NCI-H1436 treated with DMSO at 0.1 percent for 48 hours (cell line): ENCODE measurements around the gene CCDC138.

Source experiments
- DNase-seq: peaks from one replicate; lab custom pipeline; 2025; lab: John Stamatoyannopoulos, UW

The CCDC138 gene

DNA sequence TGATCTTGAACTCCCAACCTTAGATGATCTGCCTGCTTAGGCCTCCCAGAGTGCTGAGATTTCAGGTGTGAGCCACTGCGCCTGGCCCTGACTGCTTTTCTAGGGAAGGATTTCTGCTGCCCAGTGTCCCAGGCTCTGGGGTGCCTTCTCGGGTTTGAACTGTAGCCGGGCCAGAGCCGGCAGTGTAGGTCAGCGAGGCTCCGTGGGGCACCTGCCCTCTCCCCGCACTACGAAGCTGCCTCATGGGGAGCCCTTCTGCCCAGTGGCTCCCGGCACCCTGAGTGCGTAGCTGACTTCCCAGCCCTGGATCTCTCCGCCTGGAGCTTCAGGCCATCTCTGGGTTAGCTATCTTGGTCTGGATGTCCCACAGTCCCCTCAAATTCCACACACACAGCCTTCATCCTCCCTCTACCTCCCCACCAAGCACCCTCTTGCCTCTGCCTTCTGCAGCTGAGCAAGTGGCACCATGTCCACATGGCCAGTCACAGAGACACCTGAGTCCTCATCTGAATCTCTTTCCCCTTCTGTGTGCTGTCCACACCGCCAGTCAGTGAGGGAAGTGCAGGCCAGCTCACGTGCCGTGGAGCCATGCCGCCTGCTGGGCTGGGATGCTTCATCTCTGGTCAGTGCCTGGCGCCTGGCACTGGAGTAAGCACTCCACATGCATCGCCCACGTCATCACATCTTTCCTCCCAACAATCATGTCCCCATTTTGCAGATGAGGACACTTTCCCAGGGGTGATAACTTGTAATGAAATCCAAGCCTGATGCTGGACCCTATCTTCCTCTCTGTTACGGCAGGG lies 133.2 kb downstream of the CCDC138 start:
- no peak for DNase-seq

DNA sequence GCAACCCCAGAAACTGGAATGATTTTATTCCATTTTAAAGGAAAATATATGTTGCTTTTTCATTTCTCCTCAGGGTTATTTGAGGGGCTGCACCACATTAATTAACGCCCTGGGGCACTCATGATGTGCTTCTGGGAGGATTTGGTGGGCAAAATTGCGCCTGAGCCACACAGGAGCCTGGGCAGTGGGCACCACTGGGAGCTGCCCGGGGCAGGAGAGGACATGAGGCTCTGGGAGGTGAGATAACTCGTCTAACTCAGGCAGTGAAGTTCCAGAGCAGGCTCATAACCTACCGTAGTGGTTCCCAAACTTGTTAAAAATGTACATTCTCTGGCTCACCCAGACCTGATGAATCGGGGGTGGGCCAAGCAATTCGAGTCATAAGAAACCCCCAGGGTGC lies 134.1 kb downstream of the CCDC138 start:
- no peak for DNase-seq

DNA sequence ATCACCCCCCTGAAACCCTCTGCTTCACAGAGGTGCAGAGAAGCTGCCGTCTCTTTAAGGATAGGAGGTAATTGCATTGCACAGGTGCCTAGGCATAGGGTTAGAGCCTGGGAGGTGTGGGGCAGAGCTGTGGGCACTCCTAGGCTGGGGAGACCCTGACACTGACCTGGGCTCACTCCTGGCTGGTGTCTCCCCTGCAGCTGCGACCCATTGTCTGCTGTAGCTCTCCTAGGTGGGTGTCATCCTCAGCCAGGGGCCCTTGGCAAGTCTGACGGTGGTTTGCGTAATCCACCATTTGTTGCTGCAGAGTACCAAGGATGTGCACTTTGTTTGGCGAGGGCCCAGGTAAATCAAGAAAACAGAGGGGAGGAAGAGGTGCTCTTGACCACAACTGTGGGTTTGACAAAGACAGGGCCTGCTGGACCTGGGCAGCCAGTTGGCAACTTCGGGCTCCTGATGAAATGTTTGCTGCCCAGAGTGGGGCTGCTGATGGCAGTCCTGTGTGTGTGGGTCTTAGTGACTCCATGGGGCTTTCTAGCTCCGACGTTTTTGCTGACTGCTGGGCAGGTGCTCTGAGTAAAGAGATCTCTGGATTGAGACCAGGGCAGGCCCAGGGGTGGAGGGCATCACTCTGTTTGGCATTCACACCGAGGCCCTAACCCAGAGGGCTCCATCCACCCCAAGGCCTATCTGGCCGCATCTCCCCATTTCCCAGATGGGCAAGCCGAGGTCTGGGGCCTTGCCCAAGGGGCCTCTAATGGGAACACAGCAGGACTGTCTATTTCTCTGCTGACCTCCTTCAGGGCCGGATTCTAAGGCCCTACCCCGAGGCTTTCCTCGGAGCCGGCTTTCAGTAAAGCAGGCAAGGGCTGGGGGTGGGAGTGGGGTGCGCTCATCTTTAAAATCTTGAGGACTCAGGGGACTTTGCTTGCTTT lies 134.8 kb downstream of the CCDC138 start:
- no peak for DNase-seq

DNA sequence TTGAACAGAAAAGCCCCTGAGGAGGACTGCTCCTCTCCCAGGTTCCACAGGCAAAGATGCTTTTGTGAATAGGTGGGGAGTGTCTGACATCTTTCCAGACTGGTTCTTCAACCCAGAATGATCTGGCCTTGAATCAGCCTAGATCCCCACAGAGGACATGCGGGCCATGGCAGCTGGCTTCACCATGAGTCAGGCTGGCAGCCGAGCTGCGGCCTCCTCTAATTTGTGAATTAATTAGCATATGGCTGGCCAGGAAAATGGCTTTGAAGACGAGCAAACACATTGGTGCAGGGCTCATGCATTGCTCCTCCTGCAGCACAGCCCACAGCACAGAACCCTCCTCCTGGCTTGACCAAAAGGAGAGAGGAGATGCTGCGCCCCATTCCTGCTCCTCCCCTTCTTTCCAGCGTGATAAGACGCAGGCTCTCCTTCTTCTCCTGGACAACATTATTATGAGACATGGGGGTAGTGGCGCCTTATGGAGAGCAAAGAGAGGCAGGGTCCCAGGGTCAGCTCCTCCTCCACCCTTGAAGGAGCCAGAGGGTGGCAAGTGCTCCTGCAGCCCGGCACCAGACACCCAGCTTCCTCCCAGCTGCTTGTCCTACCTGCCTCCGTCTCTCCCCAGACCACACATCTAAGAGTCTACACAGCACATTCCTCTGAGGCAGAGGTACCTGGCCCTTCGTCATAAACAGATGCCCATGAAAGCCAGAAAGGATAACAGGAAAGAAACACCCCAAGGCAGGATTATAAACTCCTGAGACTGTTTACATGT lies 135.8 kb downstream of the CCDC138 start:
- DNase-seq, result no peak

DNA sequence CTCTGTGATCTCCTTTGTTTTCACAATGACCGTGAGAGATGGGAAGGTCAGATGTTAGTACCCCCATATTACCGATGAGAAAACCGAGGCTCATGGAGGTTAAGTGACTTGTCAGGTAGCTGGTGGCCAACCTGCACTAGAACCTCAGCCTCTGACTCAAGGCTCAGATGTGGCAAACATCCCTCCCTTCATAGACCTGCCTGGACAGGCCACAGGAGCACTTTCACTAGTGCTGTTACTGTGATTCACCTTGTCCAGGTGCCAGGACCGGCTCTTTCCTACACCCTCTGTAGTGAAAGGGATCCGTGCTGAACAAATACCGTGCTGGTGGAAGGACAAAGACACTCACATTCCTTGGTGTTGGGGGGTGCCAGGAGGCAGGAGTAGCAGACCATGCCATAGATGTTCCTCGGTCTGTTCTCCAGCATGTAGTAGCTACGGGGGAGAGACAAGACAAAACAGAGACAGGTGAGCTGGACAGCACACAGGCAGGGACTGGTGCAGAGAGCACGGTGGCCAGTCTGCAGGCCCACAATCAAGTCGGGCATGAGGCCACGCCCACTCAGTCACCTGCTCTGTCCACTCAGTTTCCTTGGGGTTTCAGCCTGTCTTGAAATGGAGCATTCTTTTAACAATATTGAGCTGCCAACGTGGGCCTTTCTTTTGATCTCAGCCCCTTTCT lies 136.6 kb downstream of the CCDC138 start:
- DNase-seq, result no peak

DNA sequence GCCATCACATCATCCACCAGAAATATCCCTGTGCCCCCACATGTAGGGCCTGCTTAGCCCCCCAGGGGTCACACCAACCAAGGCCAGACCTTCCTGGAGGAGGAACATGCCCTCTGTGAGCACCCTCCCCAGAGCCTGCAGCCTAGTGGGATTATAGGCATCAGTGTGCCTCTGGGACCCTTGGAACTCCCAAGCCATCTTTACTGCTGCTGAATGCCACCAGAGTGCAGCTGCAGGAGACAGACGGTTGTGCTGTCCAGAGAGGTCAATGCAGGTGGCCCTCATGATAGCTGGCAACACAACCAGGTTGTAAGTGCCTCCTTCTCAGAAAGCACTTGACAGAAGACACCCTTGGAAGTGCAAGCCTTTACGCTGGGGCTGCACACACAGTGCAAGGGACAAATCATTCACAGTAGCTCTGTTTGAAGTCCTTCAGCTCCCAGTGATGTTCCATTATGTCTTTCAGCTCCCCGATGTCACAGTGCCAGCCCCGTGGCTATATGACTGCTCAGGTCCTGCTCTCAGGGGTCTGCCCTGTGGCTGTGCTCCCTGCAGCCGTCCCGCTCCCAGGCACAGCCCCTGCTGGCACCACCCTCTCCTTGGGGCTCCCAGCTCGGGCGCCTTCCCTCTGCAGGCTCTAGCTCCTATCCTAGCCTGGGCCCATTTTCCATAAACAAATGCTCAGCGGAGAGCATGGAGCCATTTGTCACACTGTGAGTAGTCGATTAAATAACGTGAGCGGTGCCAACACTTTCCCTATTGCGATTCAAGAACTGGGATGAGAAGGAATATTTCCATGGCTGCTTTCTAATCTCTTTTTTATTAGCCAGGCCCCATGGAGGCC lies 137.4 kb downstream of the CCDC138 start:
- no peak for DNase-seq

DNA sequence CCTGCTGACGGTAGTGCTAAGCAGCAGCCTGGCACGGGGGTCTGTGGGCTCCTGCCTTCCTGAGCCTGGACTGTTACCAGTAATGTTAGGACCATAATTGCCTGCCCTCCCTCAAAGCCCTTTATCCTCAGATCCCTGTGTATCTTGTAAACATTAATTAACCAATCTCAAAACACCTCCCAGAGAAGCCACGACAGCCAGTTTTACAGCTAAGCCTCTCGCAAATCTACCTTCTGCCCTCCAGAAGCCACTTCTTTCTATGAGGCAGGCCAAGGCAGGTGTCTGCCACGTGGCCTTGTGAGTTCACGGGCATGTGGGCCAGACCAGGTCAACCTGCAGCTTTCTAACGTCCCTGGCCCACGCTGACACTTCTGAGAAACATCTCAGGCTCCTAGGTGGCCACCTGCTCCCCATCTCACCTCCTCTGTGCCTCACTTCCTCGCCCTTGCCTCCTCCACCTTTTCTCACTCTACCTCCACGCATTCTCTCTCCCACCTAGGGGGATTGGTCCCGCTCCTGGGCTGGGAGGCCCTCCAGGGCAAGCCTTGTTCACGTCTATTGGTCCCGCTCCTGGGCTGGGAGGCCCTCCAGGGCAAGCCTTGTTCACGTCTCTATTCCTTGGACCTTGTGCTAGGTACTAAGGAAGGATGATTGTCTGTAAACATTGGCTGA lies 138.1 kb downstream of the CCDC138 start:
- no peak for DNase-seq

DNA sequence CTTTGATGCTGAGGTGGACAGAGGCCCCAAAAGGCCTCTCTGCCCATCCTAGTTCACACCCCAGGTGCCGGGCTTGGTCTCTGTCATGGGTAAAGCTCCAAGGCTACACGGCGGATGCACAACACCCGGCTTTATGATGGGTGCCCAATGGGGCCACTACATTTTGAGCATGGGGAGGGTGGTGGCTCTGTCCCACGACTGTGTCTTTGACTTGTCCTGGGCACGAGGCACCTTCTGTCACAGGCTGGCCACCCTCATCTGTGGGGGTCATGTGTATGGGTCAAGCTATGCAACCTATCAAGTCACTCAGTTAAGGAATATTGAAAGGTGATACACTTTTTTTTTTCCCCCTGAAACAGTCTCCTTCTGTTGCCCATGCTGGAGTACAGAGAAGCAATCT lies 138.7 kb downstream of the CCDC138 start:
- no peak for DNase-seq

DNA sequence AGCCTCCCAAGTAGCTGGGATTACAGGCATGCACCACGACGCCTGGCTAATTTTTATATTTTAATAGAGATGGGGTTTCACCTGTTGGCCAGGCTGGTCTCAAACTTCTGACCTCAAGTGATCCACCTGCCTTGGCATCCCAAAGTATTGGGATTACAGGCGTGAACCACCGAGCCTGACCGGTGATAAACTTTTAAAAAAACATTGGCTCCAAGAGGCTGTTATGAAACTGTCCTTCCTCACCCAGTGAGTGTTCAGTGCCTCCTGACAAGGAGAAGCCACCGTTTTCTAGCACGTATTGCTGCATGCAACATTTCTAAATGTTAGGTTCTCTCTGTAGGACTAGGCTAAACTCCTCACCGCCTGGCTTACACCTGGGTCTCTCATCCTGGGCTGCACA lies 139.2 kb downstream of the CCDC138 start:
- no peak for DNase-seq
